HEK293 (cell line): ENCODE results near the gene RRN3.

ENCODE experiments used
- MZF1 ChIP-seq: fragments of 450-650 bp; formaldehyde crosslinking; IDR thresholded peaks from 2 replicates; pipeline ENCODE4 v1.5.1; 2017; ENCODE audit warnings: missing biosample characterization, missing genetic modification characterization, borderline replicate concordance
- PATZ1 ChIP-seq: fragments of 450-650 bp; formaldehyde crosslinking; IDR thresholded peaks from 2 replicates; pipeline ENCODE4 v1.5.1; 2016; ENCODE audit warnings: missing biosample characterization, missing genetic modification characterization
- PRDM1 ChIP-seq: fragments of 450-650 bp; formaldehyde crosslinking; IDR thresholded peaks from 2 replicates; pipeline ENCODE4; 2016; ENCODE audit warnings: missing biosample characterization, missing genetic modification characterization
- PRDM10 ChIP-seq: fragments of 450-650 bp; formaldehyde crosslinking; IDR thresholded peaks from 2 replicates; pipeline ENCODE4 v1.5.1; 2016; ENCODE audit warnings: missing biosample characterization, missing genetic modification characterization
- PRDM4 ChIP-seq: fragments of 450-650 bp; formaldehyde crosslinking; IDR thresholded peaks from 2 replicates; pipeline ENCODE4 v1.5.1; 2017; ENCODE audit warnings: missing biosample characterization, missing genetic modification characterization
- YY2 ChIP-seq: fragments of 450-650 bp; formaldehyde crosslinking; IDR thresholded peaks from 2 replicates; pipeline ENCODE4 v1.5.1; 2016; ENCODE audit warnings: missing biosample characterization, missing genetic modification characterization
- ZBTB17 ChIP-seq: fragments of 450-650 bp; formaldehyde crosslinking; IDR thresholded peaks from 2 replicates; pipeline ENCODE4 v1.5.1; 2016; ENCODE audit warnings: missing biosample characterization, missing genetic modification characterization
- ZBTB26 ChIP-seq: fragments of 450-650 bp; formaldehyde crosslinking; optimal IDR thresholded peaks from 2 replicates; pipeline ENCODE3; 2016; ENCODE audit warnings: missing biosample characterization, mild to moderate bottlenecking, missing genetic modification characterization
- ZNF114 ChIP-seq: fragments of 450-650 bp; formaldehyde crosslinking; IDR thresholded peaks from 2 replicates; pipeline ENCODE4 v1.5.0; 2017; ENCODE audit warnings: missing biosample characterization, missing genetic modification characterization
- ZNF132 ChIP-seq: fragments of 450-650 bp; formaldehyde crosslinking; IDR thresholded peaks from 2 replicates; pipeline ENCODE4 v1.5.1; 2017; ENCODE audit warnings: missing biosample characterization, missing genetic modification characterization, borderline replicate concordance
- ZNF18 ChIP-seq: fragments of 450-650 bp; formaldehyde crosslinking; IDR thresholded peaks from 2 replicates; pipeline ENCODE4 v1.5.1; 2016; ENCODE audit warnings: missing biosample characterization, missing genetic modification characterization
- ZNF324 ChIP-seq: fragments of 450-650 bp; formaldehyde crosslinking; IDR thresholded peaks from 2 replicates; pipeline ENCODE4 v1.5.1; 2016; ENCODE audit warnings: missing biosample characterization, missing genetic modification characterization
- ZNF341 ChIP-seq: fragments of 450-650 bp; formaldehyde crosslinking; IDR thresholded peaks from 2 replicates; pipeline ENCODE4; 2016; ENCODE audit warnings: low read depth, missing biosample characterization, missing genetic modification characterization
- ZNF366 ChIP-seq: fragments of 450-650 bp; formaldehyde crosslinking; conservative IDR thresholded peaks from 2 replicates; pipeline ENCODE4 v1.5.1; 2016; ENCODE audit warnings: missing biosample characterization, missing genetic modification characterization
- ZNF391 ChIP-seq: fragments of 450-650 bp; formaldehyde crosslinking; IDR thresholded peaks from 2 replicates; pipeline ENCODE4 v1.5.1; 2016; ENCODE audit warnings: low read depth, missing biosample characterization, missing genetic modification characterization, borderline replicate concordance
- ZNF398 ChIP-seq: fragments of 450-650 bp; formaldehyde crosslinking; IDR thresholded peaks from 2 replicates; pipeline ENCODE4 v1.5.1; 2017; ENCODE audit warnings: missing biosample characterization, missing genetic modification characterization
- ZNF473 ChIP-seq: fragments of 450-650 bp; formaldehyde crosslinking; IDR thresholded peaks from 2 replicates; pipeline ENCODE4 v1.5.1; 2017; ENCODE audit warnings: missing biosample characterization, missing genetic modification characterization
- ZNF488 ChIP-seq: fragments of 450-650 bp; formaldehyde crosslinking; IDR thresholded peaks from 2 replicates; pipeline ENCODE4 v1.5.1; 2016; ENCODE audit warnings: missing biosample characterization, missing genetic modification characterization
- ZNF561 ChIP-seq: fragments of 450-650 bp; IDR thresholded peaks from 2 replicates; pipeline ENCODE4 v1.5.1; 2018; ENCODE audit warnings: missing biosample characterization, missing genetic modification characterization, borderline replicate concordance
- ZNF596 ChIP-seq: fragments of 450-650 bp; IDR thresholded peaks from 2 replicates; pipeline ENCODE4 v1.5.0; 2018; ENCODE audit warnings: missing biosample characterization, mild to moderate bottlenecking, missing genetic modification characterization, moderate library complexity
- ZNF626 ChIP-seq: fragments of 450-650 bp; sonication (Bioruptor Pico); formaldehyde crosslinking; IDR thresholded peaks from 2 replicates; pipeline ENCODE4 v1.5.1; 2018; ENCODE audit warnings: missing biosample characterization, missing genetic modification characterization, inconsistent platforms
- ZNF660 ChIP-seq: fragments of 450-650 bp; IDR thresholded peaks from 2 replicates; pipeline ENCODE4 v1.5.1; 2018; ENCODE audit warnings: missing biosample characterization, mild to moderate bottlenecking, missing genetic modification characterization
- ZNF707 ChIP-seq: fragments of 450-650 bp; formaldehyde crosslinking; IDR thresholded peaks from 2 replicates; pipeline ENCODE4 v1.5.1; 2016; ENCODE audit warnings: missing biosample characterization, missing genetic modification characterization
- ZNF768 ChIP-seq: fragments of 450-650 bp; formaldehyde crosslinking; IDR thresholded peaks from 2 replicates; pipeline ENCODE4 v1.5.1; 2018; ENCODE audit warnings: missing biosample characterization, mild to moderate bottlenecking, missing genetic modification characterization

The RRN3 gene

GRCh38 chr16:15055141-15056053 is 38.7 kb downstream of the RRN3 start (continued):
- TF ChIP-seq ZNF324 (tag by site-specific recombination) (peak; percentile 48; the same call in 1 of the 2 replicates), ZNF341 (tag by site-specific recombination) (no peak), MZF1 (0 out of 2 replicates have a peak, but pooled peaks have one; percentile 34), ZNF473 (tag by site-specific recombination) (no peak), ZBTB17 (tag by site-specific recombination) (no peak), ZNF596 (tag by site-specific recombination) (peak; percentile 26; the same call in 1 of the 2 replicates), ZNF768 (tag by site-specific recombination) (peak; percentile 99), YY2 (tag by site-specific recombination) (no peak), ZNF707 (no peak), ZNF132 (no peak), ZNF366 (no peak), PATZ1 (peak; percentile 50), ZNF18 (tag by site-specific recombination) (no peak), ZNF660 (peak; percentile 35; the same call in 1 of the 2 replicates), ZNF626 (tag by site-specific recombination) (no peak), ZNF114 (no peak), PRDM4 (tag by site-specific recombination) (no peak), ZNF391 (tag by site-specific recombination) (no peak), PRDM1 (tag by site-specific recombination) (no peak), ZBTB26 (peak; percentile 13), ZNF488 (tag by site-specific recombination) (no peak), ZNF561 (tag by site-specific recombination) (no peak), ZNF398 (tag by site-specific recombination) (no peak), PRDM10 (tag by site-specific recombination) (no peak)
